Measurements from ENCODE around the gene GDPD2.

Gene GDPD2

GRCh38 chrX:70437921-70438665 lies 15.0 kb downstream of the GDPD2 start:
- no peak for DNase-seq

GRCh38 chrX:70439016-70439415 lies 15.9 kb downstream of the GDPD2 start:
- DNase-seq = no peak

- DNase-seq = no peak
Observed at GRCh38 chrX:70442224-70442623, 19.1 kb downstream of the GDPD2 start.

GRCh38 chrX:70444326-70444945 lies 21.3 kb downstream of the GDPD2 start, which contains the start of gene DLG3:
Gene DLG3, plus strand, starts transcription at chrX:70444835. Its CDS starts 367 bp downstream, at chrX:70445202.
- DNase-seq = no peak

- DNase-seq = no peak
Observed at GRCh38 chrX:70444946-70445656, 22.0 kb downstream of the GDPD2 start.

GRCh38 chrX:70445951-70446350 lies 22.8 kb downstream of the GDPD2 start:
- no peak for DNase-seq

GRCh38 chrX:70446380-70447350 lies 23.6 kb downstream of the GDPD2 start:
- no peak for DNase-seq

GRCh38 chrX:70449457-70449966 lies 26.4 kb downstream of the GDPD2 start:
- no peak for DNase-seq

GRCh38 chrX:70452143-70452733 lies 29.1 kb downstream of the GDPD2 start:
- DNase-seq = peak; percentile 58

- DNase-seq = no peak
Observed at GRCh38 chrX:70453024-70453618, 30.0 kb downstream of the GDPD2 start.

GRCh38 chrX:70454441-70455365 lies 31.6 kb downstream of the GDPD2 start:
- DNase-seq = peak; percentile 66

GRCh38 chrX:70455366-70456202 lies 32.5 kb downstream of the GDPD2 start:
- DNase-seq = no peak

GRCh38 chrX:70456256-70456655 lies 33.1 kb downstream of the GDPD2 start:
- no peak for DNase-seq

GRCh38 chrX:70461026-70461425 lies 37.9 kb downstream of the GDPD2 start:
- DNase-seq = no peak

GRCh38 chrX:70464051-70464450 lies 40.9 kb downstream of the GDPD2 start:
- no peak for DNase-seq

GRCh38 chrX:70466968-70467367 lies 43.9 kb downstream of the GDPD2 start:
- DNase-seq = no peak

GRCh38 chrX:70468709-70469108 lies 45.6 kb downstream of the GDPD2 start:
- no peak for DNase-seq

- no peak for DNase-seq
Observed at GRCh38 chrX:70470850-70471289, 47.8 kb downstream of the GDPD2 start.

- no peak for DNase-seq
Observed at GRCh38 chrX:70476166-70476933, 53.2 kb downstream of the GDPD2 start.

All from activated CD4-positive, CD25-positive, alpha-beta regulatory T cell treated with anti-CD3 and anti-CD28 coated beads, Interleukin-2, amount 50 U/mL, for 72 hours (primary cell).